B cell (primary cell): ENCODE results near the gene RPAP3.

ENCODE experiments used
- CTCF ChIP-seq: fragments of 200-600 bp; IDR thresholded peaks from one replicate; pipeline ENCODE4 v1.8.0; 2022; ENCODE audit warnings: antibody characterized with exemption, mild to moderate bottlenecking
- EZH2 ChIP-seq: IDR thresholded peaks from 2 replicates; pipeline ENCODE4 v1.6.1; 2012; ENCODE audit warnings: borderline replicate concordance, low read depth, mild to moderate bottlenecking, moderate library complexity, low read length; ENCODE audit not compliant: insufficient read depth, poor library complexity, severe bottlenecking

- no peak for TF ChIP-seq CTCF
- no peak for TF ChIP-seq EZH2
These were observed 29.8 kb upstream of the RPAP3 start for GRCh38 chr12:47735649-47736048.
